Neural progenitor cell (in vitro differentiated cells): ENCODE data around the gene EFTUD2. TPM values are rescaled to one million over a fixed set of nuclear protein-coding genes. Genes with fewer than 3 reads are reported as not detected.

Experiments used
- DNase-seq: peaks from one replicate; pipeline ENCODE4 v3.0.0-alpha.2; 2016; ENCODE audit warnings: low spot score
- H2AFZ ChIP-seq: fragments of 200-600 bp; sonication (generic); replicated peaks from 2 replicates; pipeline ENCODE4 v1.6.1; 2016; ENCODE audit warnings: antibody characterized with exemption
- H3F3A ChIP-seq: fragments of 200-600 bp; sonication (generic); 2 replicates; pipeline ENCODE4 v1.6.1; 2016; ENCODE audit warnings: antibody characterized with exemption, low read depth
- H3K27ac ChIP-seq: fragments of 200-600 bp; sonication (generic); 2 replicates; pipeline ENCODE4 v1.5.1; 2016; ENCODE audit warnings: mild to moderate bottlenecking
- H3K27me3 ChIP-seq: fragments of 200-600 bp; sonication (generic); 2 replicates; pipeline ENCODE4 v1.6.1; 2016; ENCODE audit warnings: mild to moderate bottlenecking, moderate library complexity
- H3K36me3 ChIP-seq: fragments of 200-600 bp; sonication (generic); 2 replicates; pipeline ENCODE4 v1.5.1; 2016
- H3K4me1 ChIP-seq: fragments of 200-600 bp; sonication (generic); 2 replicates; pipeline ENCODE4 v1.6.1; 2016; ENCODE audit warnings: mixed run types
- H3K4me2 ChIP-seq: fragments of 200-600 bp; sonication (generic); 2 replicates; pipeline ENCODE4 v1.6.1; 2016
- H3K4me3 ChIP-seq: fragments of 200-600 bp; sonication (generic); 2 replicates; pipeline ENCODE4 v1.5.1; 2016
- H3K79me2 ChIP-seq: fragments of 200-600 bp; sonication (generic); 2 replicates; pipeline ENCODE4 v1.6.1; 2016; ENCODE audit warnings: low read depth
- H3K9ac ChIP-seq: fragments of 200-600 bp; sonication (generic); 2 replicates; pipeline ENCODE4 v1.6.1; 2016
- H3K9me3 ChIP-seq: fragments of 200-600 bp; sonication (generic); 2 replicates; pipeline ENCODE4 v1.5.1; 2016; ENCODE audit warnings: low read depth
- H4K20me1 ChIP-seq: fragments of 200-600 bp; sonication (generic); 2 replicates; pipeline ENCODE4 v1.6.1; 2016; ENCODE audit warnings: low read depth
- H3K27ac Mint-ChIP-seq: 3 replicates; pipeline ENCODE4 v1.8.0; 2021; ENCODE audit warnings: mixed read lengths
- H3K27me3 Mint-ChIP-seq: 2 replicates; pipeline ENCODE4 v1.8.0; 2022; ENCODE audit warnings: low read depth, mild to moderate bottlenecking, inconsistent platforms, moderate library complexity, mixed read lengths; ENCODE audit not compliant: insufficient read depth
- H3K36me3 Mint-ChIP-seq: 3 replicates; pipeline ENCODE4 v1.8.0; 2021; ENCODE audit warnings: mixed read lengths
- H3K4me1 Mint-ChIP-seq: 3 replicates; pipeline ENCODE4 v1.8.0; 2021; ENCODE audit warnings: mixed read lengths
- H3K4me3 Mint-ChIP-seq: 3 replicates; pipeline ENCODE4 v1.8.0; 2021; ENCODE audit warnings: mild to moderate bottlenecking, moderate library complexity, mixed read lengths
- H3K9me3 Mint-ChIP-seq: 3 replicates; pipeline ENCODE4 v1.8.0; 2020; ENCODE audit warnings: mixed read lengths
- CTCF ChIP-seq: fragments of 200-600 bp; sonication (generic); IDR thresholded peaks from 2 replicates; pipeline ENCODE4 v1.5.1; 2017; ENCODE audit warnings: antibody characterized with exemption, mild to moderate bottlenecking
- EZH2 ChIP-seq: fragments of 200-600 bp; sonication (generic); IDR thresholded peaks from 2 replicates; pipeline ENCODE4 v1.6.1; 2017; ENCODE audit warnings: antibody characterized with exemption, mild to moderate bottlenecking, moderate library complexity
- EZH2phosphoT487 ChIP-seq: fragments of 200-600 bp; sonication (generic); IDR thresholded peaks from 2 replicates; pipeline ENCODE4 v1.6.1; 2017; ENCODE audit warnings: antibody characterized with exemption
- total RNA-seq: library from RNA; depleted of rRNA; stranded (reverse); fragments of >200 nt; gene quantifications from 2 replicates; pipeline ENCODE4 v1.2.3, GENCODE V29; 2015; ENCODE audit warnings: low replicate concordance

EFTUD2 gene
- total RNA-seq, 1 donor from 2014 or later = 185 TPM

GRCh38 chr17:44879376-44879775 lies 19.9 kb downstream of the EFTUD2 start:
- H3K27ac ChIP-seq = no peak overlapping the region
- H3K9me3 Mint-ChIP-seq = no peaks in the 10 kb centered on the region
- no peaks in the 10 kb centered on the region for H3K9me3 ChIP-seq
- peaks cover 23% of the 10 kb centered on the region for H3K36me3 Mint-ChIP-seq
- no peaks in the 10 kb centered on the region for H3K27me3 ChIP-seq
- H3K4me1 Mint-ChIP-seq = no peaks in the 10 kb centered on the region
- H3K4me3 ChIP-seq = no peak overlapping the region
- H3K27ac Mint-ChIP-seq = no peak overlapping the region
- H4K20me1 ChIP-seq = no peaks in the 10 kb centered on the region
- H3K79me2 ChIP-seq = no peaks in the 10 kb centered on the region
- H3K4me1 ChIP-seq = no peaks in the 10 kb centered on the region
- H3K27me3 Mint-ChIP-seq = peaks cover 4% of the 10 kb centered on the region
- H3K36me3 ChIP-seq = peaks cover 6% of the 10 kb centered on the region
- peaks cover 7% of the 10 kb centered on the region for H3F3A ChIP-seq
- TF ChIP-seq CTCF (no peak), EZH2 (no peak), EZH2phosphoT487 (no peak)
- H3K4me3 Mint-ChIP-seq = no peak overlapping the region
- no peak overlapping the region for H2AFZ ChIP-seq
- no peak overlapping the region for H3K9ac ChIP-seq
- H3K4me2 ChIP-seq = no peak overlapping the region
- DNase-seq = no peak

- no peaks in the 10 kb centered on the region for H3K4me1 ChIP-seq
- no peaks in the 10 kb centered on the region for H3K27me3 ChIP-seq
- H3F3A ChIP-seq = peaks cover 7% of the 10 kb centered on the region
- no peak overlapping the region for H3K4me3 Mint-ChIP-seq
- TF ChIP-seq CTCF (peak; percentile 73), EZH2phosphoT487 (no peak), EZH2 (no peak)
- H4K20me1 ChIP-seq = no peaks in the 10 kb centered on the region
- peaks cover 25% of the 10 kb centered on the region for H3K36me3 Mint-ChIP-seq
- H3K4me1 Mint-ChIP-seq = no peaks in the 10 kb centered on the region
- no peaks in the 10 kb centered on the region for H3K9me3 Mint-ChIP-seq
- DNase-seq = peak; percentile 52
- H3K27me3 Mint-ChIP-seq = peaks cover 4% of the 10 kb centered on the region
- no peak overlapping the region for H3K4me2 ChIP-seq
- H3K27ac ChIP-seq = no peak overlapping the region
- peaks cover 6% of the 10 kb centered on the region for H3K36me3 ChIP-seq
- H3K27ac Mint-ChIP-seq = no peak overlapping the region
- H3K9me3 ChIP-seq = no peaks in the 10 kb centered on the region
- no peak overlapping the region for H3K4me3 ChIP-seq
- no peaks in the 10 kb centered on the region for H3K79me2 ChIP-seq
- no peak overlapping the region for H2AFZ ChIP-seq
- no peak overlapping the region for H3K9ac ChIP-seq
These were observed 20.5 kb downstream of the EFTUD2 start for GRCh38 chr17:44878627-44879221.

- Mint-ChIP-seq H3K9me3 (no peaks in the 10 kb centered on the region), H3K4me1 (no peaks in the 10 kb centered on the region), H3K4me3 (no peak overlapping the region), H3K36me3 (peaks cover 17% of the 10 kb centered on the region), H3K27me3 (peaks cover 4% of the 10 kb centered on the region), H3K27ac (no peak overlapping the region)
- no peak for TF ChIP-seq CTCF
- TF ChIP-seq EZH2phosphoT487 = no peak
- TF ChIP-seq EZH2 = no peak
- Histone ChIP-seq H3K9me3 (no peaks in the 10 kb centered on the region), H3K4me2 (no peak overlapping the region), H3K4me3 (no peak overlapping the region), H3K36me3 (peaks cover 6% of the 10 kb centered on the region), H2AFZ (no peak overlapping the region), H4K20me1 (no peaks in the 10 kb centered on the region), H3K27ac (no peak overlapping the region), H3F3A (peaks cover 7% of the 10 kb centered on the region), H3K27me3 (no peaks in the 10 kb centered on the region), H3K9ac (no peak overlapping the region), H3K79me2 (no peaks in the 10 kb centered on the region), H3K4me1 (no peaks in the 10 kb centered on the region)
- no peak for DNase-seq
These were observed 22.1 kb downstream of the EFTUD2 start for GRCh38 chr17:44877121-44877520.
